ENCODE results near the gene CCNY.

Gene CCNY

GRCh38 chr10:35458500-35459448, 122.5 kb downstream of the CCNY start:
- no peak for TF ChIP-seq TEAD4 (IDR thresholded peaks at IDR 0.05)
- TF ChIP-seq RAD21 (IDR thresholded peaks at IDR 0.05; ENCODE audit: low read depth): no peak
- no peak for TF ChIP-seq YY1 (IDR thresholded peaks at IDR 0.05; ENCODE audit: low read depth)
- no peak for TF ChIP-seq TCF12 (IDR thresholded peaks at IDR 0.05; ENCODE audit: low read depth)
- TF ChIP-seq CEBPB (IDR thresholded peaks at IDR 0.05): no peak
- TF ChIP-seq MAX (IDR thresholded peaks at IDR 0.05): no peak
- TF ChIP-seq FOXM1 (IDR thresholded peaks at IDR 0.05; ENCODE audit: borderline replicate concordance, low read depth): no peak
- no peak for TF ChIP-seq USF1 (IDR thresholded peaks at IDR 0.05)
- no peak for TF ChIP-seq TAF1 (IDR thresholded peaks at IDR 0.05; ENCODE audit: low read depth)
- TF ChIP-seq REST (IDR thresholded peaks at IDR 0.05; ENCODE audit: low read depth): no peak
- TF ChIP-seq ZBTB7A (IDR thresholded peaks at IDR 0.05; ENCODE audit: low read depth): no peak
- TF ChIP-seq CREB1 (IDR thresholded peaks at IDR 0.05; ENCODE audit: low read depth): no peak
- TF ChIP-seq NFIC (IDR thresholded peaks at IDR 0.05): no peak
- TF ChIP-seq EP300 (IDR thresholded peaks at IDR 0.05; ENCODE audit: borderline replicate concordance): no peak

- no peak for TF ChIP-seq NFIC (IDR thresholded peaks at IDR 0.05)
- TF ChIP-seq RAD21 (IDR thresholded peaks at IDR 0.05; ENCODE audit: low read depth): no peak
These were observed 123.1 kb downstream of the CCNY start for GRCh38 chr10:35459449-35459847.

- TF ChIP-seq REST (IDR thresholded peaks at IDR 0.05; ENCODE audit: low read depth): peak; percentile 36; the same call in 1 of the 2 replicates
- no peak for TF ChIP-seq TEAD4 (IDR thresholded peaks at IDR 0.05)
These were observed 124.6 kb downstream of the CCNY start for GRCh38 chr10:35460852-35461460.

- TF ChIP-seq RAD21 (IDR thresholded peaks at IDR 0.05; ENCODE audit: low read depth) (peak; percentile 27; the same call in 1 of the 2 replicates), CEBPB (IDR thresholded peaks at IDR 0.05) (no peak), EGR1 (IDR thresholded peaks at IDR 0.05) (0 out of 2 replicates have a peak, but pooled peaks have one; percentile 19), ZBTB7A (IDR thresholded peaks at IDR 0.05; ENCODE audit: low read depth) (peak; percentile 46; the same call in 1 of the 2 replicates), NFIC (IDR thresholded peaks at IDR 0.05) (peak; percentile 55; the same call in 1 of the 2 replicates), FOXM1 (IDR thresholded peaks at IDR 0.05; ENCODE audit: borderline replicate concordance, low read depth) (no peak), TEAD4 (IDR thresholded peaks at IDR 0.05) (peak; percentile 62), REST (IDR thresholded peaks at IDR 0.05; ENCODE audit: low read depth) (no peak)
These were observed 126.2 kb downstream of the CCNY start for GRCh38 chr10:35462491-35462934.

Measured in Ishikawa (cell line).